HepG2 (cell line): ENCODE measurements around the gene SAPCD2.

ENCODE experiments used
- CEBPB ChIP-seq: IDR thresholded peaks from 2 replicates; pipeline ENCODE4 v1.6.1; 2011; ENCODE audit warnings: low read depth, low read length, improper control_type of control experiment, borderline replicate concordance
- HDAC6 ChIP-seq: fragments of 200-600 bp; sonication (generic); IDR thresholded peaks from 2 replicates; pipeline ENCODE4 v1.7.0; 2017; ENCODE audit warnings: mild to moderate bottlenecking, antibody characterized with exemption, low read length, low read depth
- PHB2 ChIP-seq: fragments of 450-650 bp; IDR thresholded peaks from 2 replicates; pipeline ENCODE4 v1.6.1; 2018; ENCODE audit not compliant: partially characterized antibody
- PHF8 ChIP-seq: sonication (generic); formaldehyde crosslinking; IDR thresholded peaks from 2 replicates; pipeline ENCODE4 v1.5.0; 2020; ENCODE audit warnings: missing genetic modification reagents
- POLR2A ChIP-seq, 2 experiments: IDR thresholded peaks; 2 replicates each; pipeline ENCODE4 v1.6.1; 2011; ENCODE audit warnings: low read depth in 2 of 2, low read length in 2 of 2, mild to moderate bottlenecking in 1 of 2, moderate library complexity in 1 of 2; ENCODE audit not compliant: insufficient read depth in 1 of 2
- RAD51 ChIP-seq: fragments of 450-650 bp; IDR thresholded peaks from 2 replicates; pipeline ENCODE4 v1.6.1; 2016; ENCODE audit warnings: borderline replicate concordance
- RFX5 ChIP-seq: IDR thresholded peaks from 2 replicates; pipeline ENCODE4 v1.6.1; 2011; ENCODE audit warnings: low read depth, low read length, improper control_type of control experiment
- SMAD3 ChIP-seq: sonication (generic); formaldehyde crosslinking; IDR thresholded peaks from 2 replicates; pipeline ENCODE4 v1.4.0; 2020; ENCODE audit warnings: missing genetic modification reagents
- TBP ChIP-seq: sonication (generic); formaldehyde crosslinking; IDR thresholded peaks from 2 replicates; pipeline ENCODE4 v1.5.0; 2020; ENCODE audit warnings: missing genetic modification reagents
- TF ChIP-seq, protein P1 (sequence below): sonication (generic); formaldehyde crosslinking; IDR thresholded peaks from 2 replicates; pipeline ENCODE4 v1.8.0; 2022; ENCODE audit warnings: missing genetic modification reagents, mild to moderate bottlenecking, inconsistent platforms, borderline replicate concordance
- TF ChIP-seq, protein P2 (sequence below): sonication (generic); formaldehyde crosslinking; IDR thresholded peaks from 2 replicates; pipeline ENCODE4 v1.5.1; 2020; ENCODE audit warnings: mild to moderate bottlenecking, missing genetic modification reagents, borderline replicate concordance

DNA sequence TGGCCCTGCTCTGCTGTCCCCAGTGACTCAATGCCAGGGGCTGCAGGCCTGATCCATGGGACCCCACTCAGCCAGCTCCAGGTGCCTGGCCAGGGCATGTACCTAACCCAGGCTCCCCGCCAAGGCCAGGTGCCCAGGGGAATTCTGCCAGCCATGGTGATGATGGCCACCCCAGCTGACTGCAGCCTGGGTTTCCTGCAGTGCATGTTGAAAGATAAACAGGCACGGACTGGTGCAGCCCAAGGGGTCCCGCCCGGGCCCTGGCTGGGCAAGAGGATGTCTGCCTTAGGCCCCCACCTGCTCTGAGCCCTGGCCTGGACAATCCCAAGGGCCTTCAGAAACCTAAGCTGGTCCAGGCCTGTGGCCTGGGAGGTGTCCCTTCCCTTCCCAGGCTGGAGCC, 43.5 kb downstream of the SAPCD2 start:
- TF ChIP-seq RAD51 (no peak), RFX5 (no peak), HDAC6 (no peak), PHF8 (CRISPR knock-in tag) (no peak), CEBPB (no peak), SMAD3 (no peak), PHB2 (no peak), POLR2A (IDR thresholded peaks at IDR 0.05; ENCODE audit: insufficient read depth in 1 of 2, low read depth in 2 of 2, low read length in 2 of 2) (no peak), TBP (no peak)
- TF ChIP-seq, protein P1, sequence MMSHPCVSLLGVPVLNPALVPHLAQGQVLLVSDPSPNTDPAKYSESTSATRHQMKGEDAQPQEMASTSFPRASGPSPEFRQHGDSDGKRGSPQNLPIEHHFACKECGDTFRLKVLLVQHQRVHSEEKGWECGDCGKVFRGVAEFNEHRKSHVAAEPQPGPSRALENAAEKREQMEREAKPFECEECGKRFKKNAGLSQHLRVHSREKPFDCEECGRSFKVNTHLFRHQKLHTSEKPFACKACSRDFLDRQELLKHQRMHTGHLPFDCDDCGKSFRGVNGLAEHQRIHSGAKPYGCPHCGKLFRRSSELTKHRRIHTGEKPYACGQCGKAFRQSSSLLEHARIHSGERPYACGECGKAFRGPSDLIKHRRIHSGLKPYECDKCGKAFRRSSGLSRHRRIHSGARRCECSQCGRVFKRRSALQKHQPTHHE (CRISPR knock-in tag) = no peak
- TF ChIP-seq, protein P2, sequence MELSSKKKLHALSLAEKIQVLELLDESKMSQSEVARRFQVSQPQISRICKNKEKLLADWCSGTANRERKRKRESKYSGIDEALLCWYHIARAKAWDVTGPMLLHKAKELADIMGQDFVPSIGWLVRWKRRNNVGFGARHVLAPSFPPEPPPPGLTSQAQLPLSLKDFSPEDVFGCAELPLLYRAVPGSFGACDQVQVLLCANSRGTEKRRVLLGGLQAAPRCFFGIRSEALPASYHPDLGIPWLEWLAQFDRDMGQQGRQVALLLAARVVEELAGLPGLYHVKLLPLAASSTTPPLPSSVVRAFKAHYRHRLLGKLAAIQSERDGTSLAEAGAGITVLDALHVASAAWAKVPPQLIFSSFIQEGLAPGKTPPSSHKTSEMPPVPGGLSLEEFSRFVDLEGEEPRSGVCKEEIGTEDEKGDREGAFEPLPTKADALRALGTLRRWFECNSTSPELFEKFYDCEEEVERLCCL (CRISPR knock-in tag) = no peak
